Globus pallidus (tissue), 1 donor: ENCODE data around the gene NDRG2.

ENCODE experiments used
- DNase-seq: peaks from one replicate; pipeline ENCODE4 v3.0.0-alpha.2; 2015; ENCODE audit warnings: low spot score

NDRG2 gene

DNA sequence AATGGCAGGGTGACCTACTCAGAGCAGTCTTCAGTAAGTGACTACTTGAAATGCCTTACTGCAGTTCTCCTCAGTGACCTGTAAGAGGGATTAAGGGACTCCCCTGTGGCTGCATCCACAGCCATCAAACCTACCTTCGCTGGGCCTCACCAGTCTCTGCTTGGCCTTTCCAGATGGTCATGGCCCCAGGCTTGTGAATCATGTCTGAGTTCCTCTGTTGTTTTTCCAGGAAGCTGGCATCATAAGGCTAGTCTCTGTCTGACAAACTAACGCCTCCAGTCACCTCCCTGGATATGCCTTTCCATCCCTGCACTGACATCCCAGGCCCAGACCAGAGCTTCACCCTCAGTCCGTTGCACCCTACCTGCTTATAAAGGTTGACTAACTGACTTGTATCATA lies 55.5 kb downstream of the NDRG2 start:
- DNase-seq, result no peak
